GM12872 (cell line): Measurements from ENCODE around the gene ZIK1.

ENCODE experiments used
- TF ChIP-seq, protein P1 (sequence below): IDR thresholded peaks from 3 replicates; pipeline ENCODE4 v1.5.1; 2011; ENCODE audit warnings: low read depth, mild to moderate bottlenecking, low read length, moderate library complexity; ENCODE audit not compliant: insufficient read depth

ZIK1 gene

DNA sequence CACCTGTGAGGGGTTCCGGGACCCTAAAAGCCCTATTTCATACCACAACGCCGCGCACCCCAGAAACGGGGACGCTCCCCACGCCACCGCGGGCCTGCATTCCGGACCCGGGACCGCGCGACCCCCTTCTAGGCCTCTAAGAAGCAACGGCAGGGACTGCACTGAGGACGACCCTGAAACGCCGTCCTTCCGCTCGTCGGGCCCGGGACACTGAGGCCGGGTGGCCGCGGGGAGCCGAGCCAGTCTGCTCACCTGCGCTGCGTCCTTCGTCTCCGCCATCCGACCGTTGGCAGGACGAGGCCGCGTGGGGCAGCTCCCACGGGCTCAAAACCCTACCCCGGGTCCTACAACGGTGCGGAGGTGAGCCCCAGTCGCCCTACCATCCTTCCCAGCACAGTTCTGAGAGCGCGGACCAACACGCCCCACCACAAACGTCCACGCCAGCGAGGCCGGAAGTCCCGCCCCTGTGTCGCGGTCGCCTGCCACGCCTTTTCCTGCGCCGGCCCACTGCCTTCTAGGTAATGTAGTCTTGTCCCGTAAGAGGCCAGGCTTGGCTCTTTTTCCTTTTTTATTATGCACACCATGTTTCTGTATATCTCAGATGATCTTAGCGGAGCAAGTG, 24.4 kb upstream of the ZIK1 start, which contains the start of gene ZNF550:
Gene ZNF550, minus strand, starts transcription at position 460 of the 622 bp plus-strand sequence. Its CDS starts 181 bp downstream, at position 279.
- TF ChIP-seq, protein P1, sequence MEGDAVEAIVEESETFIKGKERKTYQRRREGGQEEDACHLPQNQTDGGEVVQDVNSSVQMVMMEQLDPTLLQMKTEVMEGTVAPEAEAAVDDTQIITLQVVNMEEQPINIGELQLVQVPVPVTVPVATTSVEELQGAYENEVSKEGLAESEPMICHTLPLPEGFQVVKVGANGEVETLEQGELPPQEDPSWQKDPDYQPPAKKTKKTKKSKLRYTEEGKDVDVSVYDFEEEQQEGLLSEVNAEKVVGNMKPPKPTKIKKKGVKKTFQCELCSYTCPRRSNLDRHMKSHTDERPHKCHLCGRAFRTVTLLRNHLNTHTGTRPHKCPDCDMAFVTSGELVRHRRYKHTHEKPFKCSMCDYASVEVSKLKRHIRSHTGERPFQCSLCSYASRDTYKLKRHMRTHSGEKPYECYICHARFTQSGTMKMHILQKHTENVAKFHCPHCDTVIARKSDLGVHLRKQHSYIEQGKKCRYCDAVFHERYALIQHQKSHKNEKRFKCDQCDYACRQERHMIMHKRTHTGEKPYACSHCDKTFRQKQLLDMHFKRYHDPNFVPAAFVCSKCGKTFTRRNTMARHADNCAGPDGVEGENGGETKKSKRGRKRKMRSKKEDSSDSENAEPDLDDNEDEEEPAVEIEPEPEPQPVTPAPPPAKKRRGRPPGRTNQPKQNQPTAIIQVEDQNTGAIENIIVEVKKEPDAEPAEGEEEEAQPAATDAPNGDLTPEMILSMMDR, result no peak

DNA sequence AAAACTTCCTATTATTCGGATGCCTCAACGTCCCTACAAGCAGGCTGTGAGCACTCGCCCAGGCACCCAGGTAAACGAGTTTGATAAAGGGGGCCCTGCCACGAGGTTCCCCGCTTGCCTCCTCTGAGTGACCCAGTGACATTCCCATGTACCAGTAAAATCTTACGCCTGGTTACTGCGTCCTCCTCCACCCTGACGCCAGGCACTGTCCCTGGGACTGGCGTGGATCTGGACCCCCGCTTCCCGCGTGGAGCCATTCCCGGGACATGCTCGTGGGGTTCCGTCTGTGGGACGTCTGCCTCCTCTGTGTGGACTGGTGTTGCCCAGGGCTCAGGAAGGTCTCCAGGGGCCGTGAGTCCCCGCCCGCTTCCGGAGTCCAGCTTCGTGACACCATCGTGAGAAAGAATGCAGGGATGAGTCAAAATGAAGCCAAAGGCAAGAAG, 23.9 kb upstream of the ZIK1 start:
- TF ChIP-seq, protein P1, result no peak

- TF ChIP-seq, protein P1, result no peak
These were observed 20.4 kb upstream of the ZIK1 start for GRCh38 chr19:57563547-57563946.

GRCh38 chr19:57566396-57567265, 17.3 kb upstream of the ZIK1 start:
- TF ChIP-seq, protein P1, result no peak

DNA sequence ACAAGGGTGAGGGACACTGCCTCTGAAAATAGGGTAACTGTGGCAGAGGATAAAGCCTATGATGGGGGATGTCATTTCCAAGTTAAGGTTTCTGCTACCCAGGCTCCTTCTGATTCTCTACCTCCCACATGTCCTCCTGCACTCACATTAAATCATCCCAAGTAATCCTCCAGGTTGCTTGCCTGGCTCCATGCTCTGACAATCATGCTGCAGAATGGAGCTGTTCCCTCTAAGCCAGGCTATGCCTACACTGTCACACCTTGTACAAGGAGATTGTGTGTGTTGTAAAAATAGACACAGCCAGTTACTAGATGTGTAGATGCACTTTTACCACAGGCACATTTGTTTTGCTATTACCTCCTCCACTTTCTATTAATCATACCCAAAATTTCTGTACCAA, 13.2 kb upstream of the ZIK1 start:
- TF ChIP-seq, protein P1, result no peak

GRCh38 chr19:57572415-57572947, 11.5 kb upstream of the ZIK1 start:
- TF ChIP-seq, protein P1, result no peak

- TF ChIP-seq, protein P1, result no peak
These were observed 7.3 kb upstream of the ZIK1 start for GRCh38 chr19:57576661-57577060.
